Brain microvascular endothelial cell (primary cell): ENCODE data around the gene TNPO3.

Experiments
- DNase-seq: peaks from one replicate; pipeline ENCODE4 v3.0.0-alpha.2; 2020
- H3K27ac ChIP-seq: fragments of 250-450 bp; sonication (Bioruptor Pico); 2 replicates; pipeline ENCODE4 v1.5.1; 2020; ENCODE audit warnings: mild to moderate bottlenecking, moderate library complexity
- H3K27me3 ChIP-seq: fragments of 250-450 bp; sonication (Bioruptor Pico); replicated peaks from 2 replicates; pipeline ENCODE4 v1.5.1; 2020; ENCODE audit warnings: mild to moderate bottlenecking
- H3K36me3 ChIP-seq: fragments of 250-450 bp; sonication (Bioruptor Pico); replicated peaks from 2 replicates; pipeline ENCODE4 v1.5.1; 2020; ENCODE audit warnings: mild to moderate bottlenecking
- H3K4me3 ChIP-seq: 2 replicates; pipeline ENCODE4 v1.5.1; 2011; ENCODE audit warnings: low read depth, mild to moderate bottlenecking, control low read depth, low read length, moderate library complexity
- in situ Hi-C: cut with HindIII; loops from 2 replicates; pipeline ENCODE4 v1.10.0; 2017; ENCODE audit warnings: low sequenced_read_pairs, low pct_ligation_motif_present
- TF ChIP-seq, protein P1 (sequence below): IDR thresholded peaks from 2 replicates; pipeline ENCODE4 v1.5.1; 2011; ENCODE audit warnings: low read depth, mild to moderate bottlenecking, moderate library complexity, low read length, control low read depth, inconsistent platforms; ENCODE audit errors: missing control alignments

The TNPO3 gene

DNA sequence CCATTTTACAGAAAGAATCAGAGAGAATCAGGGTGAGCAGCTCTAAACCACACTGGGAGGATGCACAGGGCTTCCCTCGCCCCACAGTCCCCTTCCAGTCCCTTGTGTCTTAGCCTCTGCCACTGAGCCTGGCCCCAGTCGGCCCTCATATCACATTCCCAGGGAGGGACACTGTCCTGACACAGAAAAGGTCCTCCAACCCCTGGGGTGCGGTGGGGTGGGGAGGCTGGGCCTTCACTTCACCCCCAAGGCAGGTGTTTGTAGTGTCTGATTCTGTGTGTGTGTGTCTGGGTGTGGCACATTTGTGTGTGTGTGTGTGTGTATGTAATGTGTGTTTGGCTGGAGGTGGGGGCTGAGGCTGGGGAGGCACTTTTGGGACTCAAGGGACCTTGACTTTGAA, 142.6 kb downstream of the TNPO3 start:
- no peaks in the 10 kb centered on the region for H3K36me3 ChIP-seq
- no peak overlapping the region for H3K4me3 ChIP-seq
- H3K27me3 ChIP-seq = peaks cover 38% of the 10 kb centered on the region
- no peak overlapping the region for H3K27ac ChIP-seq
- in situ Hi-C loops = loop anchor here (10.0 to 25.0 kb wide), 2 partner anchors 63 to 175 kb away; no protein-coding TSS in a partner anchor
- TF ChIP-seq, protein P1, sequence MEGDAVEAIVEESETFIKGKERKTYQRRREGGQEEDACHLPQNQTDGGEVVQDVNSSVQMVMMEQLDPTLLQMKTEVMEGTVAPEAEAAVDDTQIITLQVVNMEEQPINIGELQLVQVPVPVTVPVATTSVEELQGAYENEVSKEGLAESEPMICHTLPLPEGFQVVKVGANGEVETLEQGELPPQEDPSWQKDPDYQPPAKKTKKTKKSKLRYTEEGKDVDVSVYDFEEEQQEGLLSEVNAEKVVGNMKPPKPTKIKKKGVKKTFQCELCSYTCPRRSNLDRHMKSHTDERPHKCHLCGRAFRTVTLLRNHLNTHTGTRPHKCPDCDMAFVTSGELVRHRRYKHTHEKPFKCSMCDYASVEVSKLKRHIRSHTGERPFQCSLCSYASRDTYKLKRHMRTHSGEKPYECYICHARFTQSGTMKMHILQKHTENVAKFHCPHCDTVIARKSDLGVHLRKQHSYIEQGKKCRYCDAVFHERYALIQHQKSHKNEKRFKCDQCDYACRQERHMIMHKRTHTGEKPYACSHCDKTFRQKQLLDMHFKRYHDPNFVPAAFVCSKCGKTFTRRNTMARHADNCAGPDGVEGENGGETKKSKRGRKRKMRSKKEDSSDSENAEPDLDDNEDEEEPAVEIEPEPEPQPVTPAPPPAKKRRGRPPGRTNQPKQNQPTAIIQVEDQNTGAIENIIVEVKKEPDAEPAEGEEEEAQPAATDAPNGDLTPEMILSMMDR = no peak
- DNase-seq = no peak

DNA sequence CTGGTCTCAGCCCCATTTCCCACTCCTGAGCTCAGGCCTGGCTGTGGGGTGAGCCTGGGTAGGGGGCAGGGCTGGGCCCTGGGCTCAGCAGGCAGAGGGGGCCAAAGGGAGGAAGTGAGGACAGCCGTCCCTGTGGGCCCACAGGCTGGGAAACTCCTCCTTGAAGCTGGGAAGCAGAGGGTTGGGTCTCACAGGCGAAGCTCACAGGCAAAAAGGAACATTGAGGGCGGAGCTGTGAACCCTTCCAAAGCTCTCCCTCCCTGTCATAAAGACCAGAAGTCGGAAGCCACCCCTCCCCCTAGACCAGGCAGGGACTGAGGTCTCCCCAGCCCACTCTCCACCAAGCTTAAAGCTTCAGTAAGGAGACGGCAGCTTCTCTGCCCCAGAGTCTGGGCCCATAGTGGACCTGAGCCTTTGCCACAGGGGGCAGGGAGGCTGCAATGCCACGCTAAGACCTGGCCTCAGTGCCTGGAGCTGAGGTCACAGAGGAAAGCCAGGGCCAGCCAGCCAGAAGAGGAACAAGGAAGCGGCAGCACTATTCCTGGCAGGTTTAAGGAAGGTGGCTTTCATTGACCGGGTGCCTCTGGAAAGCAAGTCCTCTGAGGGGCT, 143.4 kb downstream of the TNPO3 start:
- in situ Hi-C loops = loop anchor here (10.0 to 25.0 kb wide), 2 partner anchors 63 to 176 kb away; no protein-coding TSS in a partner anchor
- no peak overlapping the region for H3K4me3 ChIP-seq
- no peaks in the 10 kb centered on the region for H3K36me3 ChIP-seq
- TF ChIP-seq, protein P1 = no peak
- H3K27ac ChIP-seq = no peak overlapping the region
- no peak for DNase-seq
- H3K27me3 ChIP-seq = peaks cover 32% of the 10 kb centered on the region

DNA sequence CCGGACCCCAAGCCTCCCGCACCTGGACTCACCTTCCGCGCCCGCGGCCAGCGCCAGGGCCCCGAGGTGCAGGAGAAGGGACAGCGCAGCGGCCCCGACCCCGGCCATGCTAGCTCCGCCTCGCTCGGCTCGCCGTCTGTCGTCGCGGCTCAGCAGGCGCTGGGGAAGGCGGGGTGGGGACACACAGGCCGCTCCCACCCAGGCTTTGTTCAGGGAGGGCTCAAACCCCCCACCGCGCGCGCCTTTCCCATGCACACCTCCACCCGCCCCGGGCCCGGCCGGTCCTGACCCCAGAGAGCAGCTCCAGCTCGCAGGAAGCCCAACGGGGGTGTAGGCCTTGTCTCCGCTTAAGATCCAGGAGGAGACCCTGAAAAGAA, 144.4 kb downstream of the TNPO3 start, which contains the start of gene KCP:
Gene KCP (minus strand): TSS at position 141 of the 377 bp plus-strand sequence. CDS start 33 bp downstream, at position 108.
- DNase-seq = no peak
- TF ChIP-seq, protein P1 = no peak
- in situ Hi-C loops = loop anchor here (10.0 to 25.0 kb wide), 2 partner anchors 64 to 177 kb away; no protein-coding TSS in a partner anchor
- Histone ChIP-seq H3K4me3 (peak within 1 kb of the TSS; percentile 56), H3K36me3 (no peaks in the 10 kb centered on the region), H3K27ac (no peak within 1 kb of the TSS), H3K27me3 (peaks cover 24% of the 10 kb centered on the region)

DNA sequence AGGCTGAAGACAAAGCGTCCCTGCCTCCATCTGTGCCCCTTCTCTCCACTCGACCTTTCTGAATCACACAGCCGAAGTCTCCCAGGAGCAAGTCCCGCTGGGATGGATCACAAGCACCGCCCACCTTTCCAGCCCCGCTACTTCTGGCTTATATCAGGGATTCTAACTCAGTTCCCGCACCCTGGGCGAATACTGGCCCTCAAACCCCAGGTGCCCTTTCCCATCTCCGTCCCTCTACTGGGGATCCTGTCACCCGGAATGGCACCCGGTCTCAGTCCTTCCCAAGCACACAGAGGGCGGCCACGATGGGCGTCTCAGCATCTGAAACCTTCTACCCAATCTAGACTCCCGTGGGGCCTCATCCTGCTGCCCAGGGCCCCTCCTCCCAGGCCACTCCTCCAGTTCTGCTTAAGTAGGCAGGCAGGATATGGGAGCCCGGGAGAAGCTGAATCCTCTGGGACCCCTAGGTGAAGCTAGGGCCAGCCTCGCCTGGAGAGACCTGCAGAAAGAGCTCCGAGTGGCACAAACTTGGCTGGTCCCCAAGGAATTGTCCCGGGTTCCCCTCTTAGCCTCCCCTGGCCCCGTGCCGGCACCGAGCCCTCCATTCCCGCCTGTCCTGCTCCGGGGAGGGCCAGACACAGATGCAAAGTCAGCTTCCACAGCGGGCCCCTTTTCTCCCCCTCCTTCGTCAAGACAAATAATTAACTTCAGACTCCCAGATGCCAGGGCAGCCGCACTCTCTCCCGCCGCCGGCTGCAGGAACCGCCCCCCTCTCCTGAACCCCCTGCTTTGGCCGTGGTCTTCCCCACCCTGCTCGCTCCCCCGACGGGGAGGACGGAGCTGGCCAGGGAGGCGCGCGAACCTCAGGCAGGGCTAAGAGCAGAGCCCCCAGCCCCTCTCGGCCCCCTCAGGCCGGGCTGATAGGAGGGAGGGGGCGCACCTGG, 145.0 kb downstream of the TNPO3 start:
- H3K27me3 ChIP-seq = peaks cover 20% of the 10 kb centered on the region

DNA sequence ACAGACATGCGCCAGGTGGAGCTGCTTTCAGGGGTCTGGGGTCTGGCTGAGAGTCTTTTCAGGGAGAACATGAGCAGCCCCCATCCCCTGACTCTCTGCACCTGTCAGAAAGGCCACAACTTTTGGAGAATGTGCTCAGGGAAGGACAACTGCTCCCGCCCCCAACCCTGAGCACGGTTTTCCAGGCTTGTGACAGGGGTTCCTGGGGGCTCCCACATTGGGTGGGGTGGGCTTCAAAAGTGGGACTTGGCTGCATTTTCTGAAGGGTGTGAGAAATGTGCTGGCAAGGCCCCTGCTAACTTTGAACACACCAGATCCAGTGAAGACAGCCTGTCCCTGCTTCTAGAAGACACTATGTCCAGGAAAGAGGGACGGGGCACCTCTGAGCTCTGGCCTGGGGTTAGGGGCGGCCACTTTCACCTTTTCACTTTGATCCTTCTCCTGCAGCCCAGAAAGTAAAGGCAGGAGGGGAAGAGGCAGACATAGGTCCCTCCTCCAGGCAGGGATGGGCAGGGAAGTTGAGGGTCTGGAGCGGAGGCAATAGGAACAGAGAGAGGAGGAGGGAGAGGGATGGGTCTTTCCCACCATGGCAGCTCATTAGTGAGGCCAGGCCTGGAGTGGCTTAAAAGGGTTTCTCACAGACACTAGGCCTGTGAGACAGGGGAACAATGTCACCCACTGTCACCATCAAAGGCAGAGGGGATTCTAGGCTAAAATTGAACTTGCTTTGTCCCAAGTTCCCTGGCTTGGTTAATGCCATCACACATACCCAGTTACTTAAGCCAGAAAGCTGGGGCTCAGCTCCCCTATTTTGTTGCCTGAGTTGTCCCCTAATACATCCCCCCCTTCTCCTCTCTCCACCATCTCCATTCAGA, 145.9 kb downstream of the TNPO3 start:
- no peak for DNase-seq
- no peaks in the 10 kb centered on the region for H3K36me3 ChIP-seq
- in situ Hi-C loops = loop anchor here (25.0 kb wide), 1 partner anchor 178 kb away; no protein-coding TSS in a partner anchor
- no peak overlapping the region for H3K27ac ChIP-seq
- H3K27me3 ChIP-seq = peaks cover 12% of the 10 kb centered on the region
- no peak overlapping the region for H3K4me3 ChIP-seq
- TF ChIP-seq, protein P1 = no peak

More for the DNA sequence above, 145.0 kb downstream of the TNPO3 start:
- in situ Hi-C loops = loop anchor here (10.0 to 25.0 kb wide), 2 partner anchors 65 to 177 kb away; no protein-coding TSS in a partner anchor
- TF ChIP-seq, protein P1 = no peak
- Histone ChIP-seq H3K36me3 (no peaks in the 10 kb centered on the region), H3K27ac (no peak overlapping the region), H3K4me3 (peak overlapping the region; percentile 56)
- peak; percentile 32 for DNase-seq
